MM.1S (cell line): ENCODE results near the gene PEX16.

Source experiments
- DNase-seq: peaks from one replicate; pipeline ENCODE4 v3.0.0-alpha.2; 2015
- H2AFZ ChIP-seq: fragments of 300-600 bp; sonication (generic); 2 replicates; pipeline ENCODE4 v1.6.0; 2016; ENCODE audit warnings: antibody characterized with exemption, low read length
- H3F3A ChIP-seq: fragments of 300-600 bp; sonication (generic); 2 replicates; pipeline ENCODE4 v1.6.1; 2016; ENCODE audit warnings: mild to moderate bottlenecking, antibody characterized with exemption, low read length, moderate library complexity, mixed read lengths; ENCODE audit not compliant: insufficient read depth
- H3K27ac ChIP-seq: fragments of 300-600 bp; sonication (generic); 2 replicates; pipeline ENCODE4 v1.5.1; 2016; ENCODE audit warnings: mild to moderate bottlenecking, low read length
- H3K27me3 ChIP-seq: fragments of 300-600 bp; sonication (generic); replicated peaks from 2 replicates; pipeline ENCODE4 v1.6.0; 2016; ENCODE audit warnings: low read length; ENCODE audit not compliant: insufficient read depth
- H3K36me3 ChIP-seq: fragments of 300-600 bp; sonication (generic); replicated peaks from 2 replicates; pipeline ENCODE4 v1.6.1; 2016; ENCODE audit warnings: mild to moderate bottlenecking, low read length, mixed read lengths; ENCODE audit not compliant: insufficient read depth
- H3K4me1 ChIP-seq: fragments of 300-600 bp; sonication (generic); 2 replicates; pipeline ENCODE4 v1.6.1; 2016; ENCODE audit warnings: low read length, mixed read lengths
- H3K4me2 ChIP-seq: fragments of 300-600 bp; sonication (generic); 2 replicates; pipeline ENCODE4 v1.6.0; 2016; ENCODE audit warnings: low read depth, low read length
- H3K4me3 ChIP-seq: fragments of 300-600 bp; sonication (generic); 2 replicates; pipeline ENCODE4 v1.5.1; 2016; ENCODE audit warnings: low read length, mixed read lengths
- H3K79me2 ChIP-seq: fragments of 300-600 bp; sonication (generic); 2 replicates; pipeline ENCODE4 v1.6.1; 2016; ENCODE audit warnings: mixed run types, low read length, mixed read lengths
- H3K9ac ChIP-seq: fragments of 300-600 bp; sonication (generic); 2 replicates; pipeline ENCODE4 v1.6.1; 2016; ENCODE audit warnings: low read length, mixed read lengths
- H3K9me2 ChIP-seq: fragments of 300-600 bp; sonication (generic); replicated peaks from 2 replicates; pipeline ENCODE4 v1.6.1; 2016; ENCODE audit warnings: mild to moderate bottlenecking, low read length, mixed read lengths; ENCODE audit not compliant: insufficient read depth
- H3K9me3 ChIP-seq: fragments of 300-600 bp; sonication (generic); replicated peaks from 2 replicates; pipeline ENCODE4 v1.6.1; 2016; ENCODE audit warnings: mild to moderate bottlenecking, low read length, mixed read lengths; ENCODE audit not compliant: insufficient read depth
- H4K20me1 ChIP-seq: fragments of 300-600 bp; sonication (generic); 2 replicates; pipeline ENCODE4 v1.6.1; 2016; ENCODE audit warnings: mild to moderate bottlenecking, low read length, moderate library complexity, mixed read lengths; ENCODE audit not compliant: insufficient read depth
- CTCF ChIP-seq: fragments of 300-600 bp; sonication (generic); IDR thresholded peaks from 2 replicates; pipeline ENCODE4 v1.5.1; 2016; ENCODE audit warnings: antibody characterized with exemption, low read length, mixed read lengths
- EZH2 ChIP-seq: fragments of 300-600 bp; sonication (generic); optimal IDR thresholded peaks from 2 replicates; pipeline ENCODE3; 2017; ENCODE audit warnings: low read depth, mild to moderate bottlenecking, antibody characterized with exemption, low read length, mixed read lengths
- EZH2phosphoT487 ChIP-seq: fragments of 300-600 bp; sonication (generic); IDR thresholded peaks from 2 replicates; pipeline ENCODE4 v1.6.1; 2018; ENCODE audit warnings: antibody characterized with exemption, low read length

PEX16 gene

GRCh38 chr11:45894555-45895247, 23.0 kb downstream of the PEX16 start:
- Histone ChIP-seq H2AFZ (no peak overlapping the region), H3K4me3 (no peak overlapping the region), H3K9me2 (no peaks in the 10 kb centered on the region), H3K27ac (no peak overlapping the region), H3F3A (no peaks in the 10 kb centered on the region), H3K27me3 (peaks cover 33% of the 10 kb centered on the region), H4K20me1 (no peaks in the 10 kb centered on the region), H3K79me2 (no peaks in the 10 kb centered on the region), H3K36me3 (no peaks in the 10 kb centered on the region), H3K9ac (no peak overlapping the region), H3K9me3 (no peaks in the 10 kb centered on the region), H3K4me1 (no peaks in the 10 kb centered on the region), H3K4me2 (no peak overlapping the region)
- TF ChIP-seq CTCF (no peak), EZH2phosphoT487 (no peak), EZH2 (no peak)
- no peak for DNase-seq

- Histone ChIP-seq H3K36me3 (no peaks in the 10 kb centered on the region), H3K79me2 (no peaks in the 10 kb centered on the region), H3K27me3 (peaks cover 17% of the 10 kb centered on the region), H2AFZ (no peak overlapping the region), H3K27ac (no peak overlapping the region), H3K9ac (no peak overlapping the region), H3K9me3 (no peaks in the 10 kb centered on the region), H3K4me2 (no peak overlapping the region), H3F3A (no peaks in the 10 kb centered on the region), H3K9me2 (no peaks in the 10 kb centered on the region), H3K4me1 (no peaks in the 10 kb centered on the region), H4K20me1 (no peaks in the 10 kb centered on the region), H3K4me3 (no peak overlapping the region)
- no peak for DNase-seq
- TF ChIP-seq EZH2phosphoT487 (no peak), CTCF (no peak), EZH2 (no peak)
These were observed 24.8 kb downstream of the PEX16 start for GRCh38 chr11:45892856-45893255.

GRCh38 chr11:45890886-45891550, 26.7 kb downstream of the PEX16 start:
- Histone ChIP-seq H3K27ac (no peak overlapping the region), H3K4me2 (no peak overlapping the region), H3K27me3 (0 out of 2 replicates have a peak, but pooled peaks cover 4% of the 10 kb centered on the region), H3K4me1 (no peaks in the 10 kb centered on the region), H3K4me3 (no peak overlapping the region), H3K36me3 (no peaks in the 10 kb centered on the region), H3K9me3 (no peaks in the 10 kb centered on the region), H3K9ac (no peak overlapping the region), H4K20me1 (no peaks in the 10 kb centered on the region), H3F3A (no peaks in the 10 kb centered on the region), H3K79me2 (no peaks in the 10 kb centered on the region), H3K9me2 (no peaks in the 10 kb centered on the region), H2AFZ (no peak overlapping the region)
- TF ChIP-seq EZH2phosphoT487: no peak
- TF ChIP-seq EZH2: no peak
- no peak for TF ChIP-seq CTCF
- DNase-seq: no peak
